Kidney (tissue), 14 donors: Measurements from ENCODE around the gene APBB2. TPM values are rescaled to one million over a fixed set of nuclear protein-coding genes. Genes with fewer than 3 reads are reported as not detected.

Experiments used
- DNase-seq, 5 donors: peaks; one replicate each; pipeline ENCODE4 v3.0.0-alpha.2; 2013 to 2020
- FAIRE-seq: peaks from 2 replicates; lab custom pipeline; 2012; peaks lifted over from hg19 to GRCh38; lab: Jason Lieb, UNC
- H3K27ac ChIP-seq, 2 donors: one replicate each; pipeline ENCODE4 v1.7.0; 2013; ENCODE audit warnings: low read depth in 2 of 2, low read length in 2 of 2, inconsistent platforms in 1 of 2
- H3K27me3 ChIP-seq: one replicate; pipeline ENCODE4 v1.7.1; 2013; ENCODE audit warnings: low read length, inconsistent platforms; ENCODE audit not compliant: control insufficient read depth, insufficient read depth
- H3K36me3 ChIP-seq, 3 donors: one replicate each; pipeline versions ENCODE4 v1.7.0 to v1.7.1; 2013; ENCODE audit warnings: low read length in 3 of 3, control low read depth in 1 of 3, inconsistent platforms in 1 of 3; ENCODE audit not compliant: insufficient read depth in 3 of 3, control insufficient read depth in 2 of 3
- H3K4me1 ChIP-seq, 3 donors: one replicate each; pipeline versions ENCODE4 v1.7.0 to v1.7.1; 2013; ENCODE audit warnings: low read length in 3 of 3, inconsistent platforms in 1 of 3, low read depth in 1 of 3; ENCODE audit not compliant: control insufficient read depth in 2 of 3, insufficient read depth in 2 of 3
- H3K4me3 ChIP-seq, 3 donors: one replicate each; pipeline versions ENCODE4 v1.7.0 to v1.8.1; 2013; ENCODE audit warnings: low read length in 3 of 3, control low read depth in 1 of 3, inconsistent platforms in 1 of 3
- H3K9ac ChIP-seq, 3 donors: one replicate each; pipeline versions ENCODE4 v1.7.0 to v1.7.1; 2013; ENCODE audit warnings: low read length in 3 of 3, control low read depth in 1 of 3, inconsistent platforms in 1 of 3
- H3K9me3 ChIP-seq, 3 donors: one replicate each; pipeline versions ENCODE4 v1.7.0 to v1.7.1; 2013; ENCODE audit warnings: low read length in 3 of 3, control low read depth in 1 of 3, inconsistent platforms in 1 of 3; ENCODE audit not compliant: control insufficient read depth in 2 of 3, insufficient read depth in 1 of 3
- CTCF ChIP-seq: IDR thresholded peaks from 3 replicates; pipeline ENCODE4 v1.5.1; 2012; ENCODE audit warnings: mild to moderate bottlenecking, moderate library complexity, borderline replicate concordance; ENCODE audit not compliant: insufficient read depth; ENCODE audit errors: extremely low read depth
- intact Hi-C: fragments of 100-400 bp; cut with DNase I; formaldehyde crosslinking; loops from one replicate; pipeline ENCODE4 v1.11.1; 2022
- polyA plus RNA-seq: library from polyadenylated mRNA; stranded (reverse); fragments of 350-450 nt; fragmentation: Illumina TruSeq; extraction: RNeasy Lipid Tissue Mini Kit (QIAGEN cat#74804); gene quantifications from one replicate; pipeline ENCODE4 v1.2.3, GENCODE V29; 2014; ENCODE audit warnings: low read depth, low replicate concordance; ENCODE audit not compliant: insufficient read depth
- total RNA-seq: library from RNA; stranded (reverse); fragmentation: NEBNext Ultra II Directional; extraction: Animal tissue kit (Norgen Biotek cat#: 25700); gene quantifications from one replicate; pipeline ENCODE4 v1.2.1, GENCODE V29; 2021
- donor health status: control.
- donor health status: control.
- donor health status: control.
- donor health status: control.
- donor health status: control.
- donor health status: DM: yes; HTN: yes; CAD: no.
- donor health status: Normal renal cell carcinoma (clear cell type).

Gene APBB2
- total and polyA plus RNA-seq, 2 donors from 2014 or later = 13.4 to 65.6 TPM

GRCh38 chr4:41146196-41146595 lies 68.1 kb downstream of the APBB2 start:
- no peak for TF ChIP-seq CTCF
- Histone ChIP-seq H3K36me3 (no peaks in the 10 kb centered on the region), H3K4me3 (no peak overlapping the region), H3K27ac (peak overlapping the region in 1 of 2 donors; percentile 66), H3K9ac (no peak overlapping the region), H3K9me3 (no peaks in the 10 kb centered on the region), H3K4me1 (peaks cover 0 to 36% (median 30%) of the 10 kb centered on the region in 3 donors), H3K27me3 (no peaks in the 10 kb centered on the region)
- DNase-seq = no peak
- no peak for FAIRE-seq
- intact Hi-C loops = no loop called here

GRCh38 chr4:41145571-41146078 lies 68.7 kb downstream of the APBB2 start:
- no peak for FAIRE-seq

GRCh38 chr4:41144812-41145211 lies 69.5 kb downstream of the APBB2 start:
- H3K4me1 ChIP-seq = peaks cover 0 to 36% (median 32%) of the 10 kb centered on the region in 3 donors
- no peaks in the 10 kb centered on the region for H3K36me3 ChIP-seq
- TF ChIP-seq CTCF = no peak
- DNase-seq (no peak), FAIRE-seq (no peak)
- no peak overlapping the region for H3K9ac ChIP-seq
- intact Hi-C loops = no loop called here
- no peaks in the 10 kb centered on the region for H3K9me3 ChIP-seq
- peak overlapping the region; percentile 7 to 82 for H3K27ac ChIP-seq
- H3K27me3 ChIP-seq = no peaks in the 10 kb centered on the region
- no peak overlapping the region for H3K4me3 ChIP-seq

More at GRCh38 chr4:41145571-41146078, 68.7 kb downstream of the APBB2 start:
- TF ChIP-seq CTCF = no peak
- peak overlapping the region in 1 of 2 donors; percentile 82 for H3K27ac ChIP-seq
- no peak overlapping the region for H3K4me3 ChIP-seq
- intact Hi-C loops = no loop called here
- no peak for DNase-seq
- H3K9ac ChIP-seq = no peak overlapping the region
- H3K27me3 ChIP-seq = no peaks in the 10 kb centered on the region
- H3K9me3 ChIP-seq = no peaks in the 10 kb centered on the region
- peaks cover 0 to 36% (median 32%) of the 10 kb centered on the region in 3 donors for H3K4me1 ChIP-seq
- no peaks in the 10 kb centered on the region for H3K36me3 ChIP-seq

GRCh38 chr4:41144040-41144379 lies 70.3 kb downstream of the APBB2 start:
- FAIRE-seq = no peak
- H3K9ac ChIP-seq = no peak overlapping the region
- peak overlapping the region; percentile 78 to 82 for H3K27ac ChIP-seq
- no peaks in the 10 kb centered on the region for H3K36me3 ChIP-seq
- peaks cover 0 to 36% (median 32%) of the 10 kb centered on the region in 3 donors for H3K4me1 ChIP-seq
- no peaks in the 10 kb centered on the region for H3K9me3 ChIP-seq
- intact Hi-C loops = no loop called here
- no peak overlapping the region for H3K4me3 ChIP-seq
- no peak for TF ChIP-seq CTCF
- no peaks in the 10 kb centered on the region for H3K27me3 ChIP-seq
- no peak for DNase-seq
